K562 (cell line): ENCODE results near the gene SMIM7. TPM values are rescaled to one million over a fixed set of nuclear protein-coding genes. Genes with fewer than 3 reads are reported as not detected.

Experiments
- ATAC-seq: fragments of 200-7000 bp; cut with Tn5 transposase; 3 replicates; pipeline ENCODE4 v1.9.1; 2020; ENCODE audit warnings: moderate library complexity
- BruUV-seq: library from RNA; stranded (reverse); fragments of 400-500 nt; replicated peaks from 2 replicates; lab custom pipeline; 2021; lab: Mats Ljungman, UMichigan
- CTCF ChIA-PET: fragments of 300-600 bp; formaldehyde crosslinking; extraction: SDS; loops from one replicate; lab custom pipeline; 2021; ENCODE audit warnings: low intra/inter-chr PET ratio; lab: Yijun Ruan, JAX
- POLR2A ChIA-PET: fragments of 300-600, 350-650 bp; sonication (Branson Sonifier 250); formaldehyde crosslinking; extraction: SDS; loops from one replicate; lab custom pipeline; 2021; ENCODE audit warnings: antibody characterized with exemption, inconsistent platforms; lab: Yijun Ruan, JAX
- DNase-seq, 4 experiments: peaks; one replicate each; pipeline versions ENCODE4 v3.0.0 to v3.0.0-alpha.2; 2011 to 2018; ENCODE audit warnings: low spot score in 3 of 4, mixed read lengths in 3 of 4; ENCODE audit errors: extremely low read depth in 1 of 4
- FAIRE-seq: peaks from 2 replicates; lab custom pipeline; 2011; peaks lifted over from hg19 to GRCh38; lab: Jason Lieb, UNC
- H2AFZ ChIP-seq: 2 replicates; pipeline ENCODE4 v1.6.0; 2011; ENCODE audit warnings: low read depth, low read length, control low read depth, inconsistent platforms
- H3K27ac ChIP-seq: fragments of 200-600 bp; 3 replicates; pipeline ENCODE4 v1.8.0; 2011; ENCODE audit warnings: low read depth, mild to moderate bottlenecking, control low read depth, inconsistent platforms, low read length, moderate library complexity, mixed read lengths; ENCODE audit errors: extremely low read depth
- H3K27me3 ChIP-seq, 2 experiments: fragments of 300-600 bp in 1 of 2; 2 replicates in 1 of 2; 3 replicates in 1 of 2; pipeline versions ENCODE4 v1.6.0 to v1.8.0; 2011; ENCODE audit warnings: inconsistent platforms in 2 of 2, low read length in 2 of 2, mild to moderate bottlenecking in 1 of 2, mixed read lengths in 1 of 2, moderate library complexity in 1 of 2; ENCODE audit not compliant: control insufficient read depth in 2 of 2, insufficient read depth in 2 of 2
- H3K36me3 ChIP-seq: fragments of 300-600 bp; 3 replicates; pipeline ENCODE4 v1.8.0; 2011; ENCODE audit warnings: mild to moderate bottlenecking, low read length, inconsistent platforms; ENCODE audit not compliant: control insufficient read depth, insufficient read depth
- H3K4me1 ChIP-seq, 2 experiments: fragments of 200-600 bp in 1 of 2; replicated peaks in 1 of 2; 2 replicates in 1 of 2; 3 replicates in 1 of 2; pipeline versions ENCODE4 v1.5.1 to v1.8.0; 2011; ENCODE audit warnings: inconsistent platforms in 2 of 2, low read length in 2 of 2, mild to moderate bottlenecking in 1 of 2, mixed read lengths in 1 of 2, moderate library complexity in 1 of 2; ENCODE audit not compliant: control insufficient read depth in 2 of 2, insufficient read depth in 2 of 2
- H3K4me2 ChIP-seq: 2 replicates; pipeline ENCODE4 v1.6.1; 2011; ENCODE audit warnings: low read length, control low read depth, inconsistent platforms, mixed read lengths; ENCODE audit not compliant: insufficient read depth
- H3K4me3 ChIP-seq: fragments of 200-600 bp; sonication (generic), shearing (Covaris generic); 2 replicates; pipeline ENCODE4 v1.5.1; 2016; ENCODE audit warnings: control low read depth, inconsistent platforms
- H3K79me2 ChIP-seq: fragments of 200-600 bp; 3 replicates; pipeline ENCODE4 v1.8.0; 2011; ENCODE audit warnings: low read length, inconsistent platforms; ENCODE audit not compliant: control insufficient read depth, insufficient read depth
- H3K9ac ChIP-seq, 2 experiments: 2 replicates each; pipeline versions ENCODE4 v1.6.0 to v1.6.1; 2011; ENCODE audit warnings: low read depth in 2 of 2, low read length in 2 of 2, control low read depth in 1 of 2, inconsistent platforms in 1 of 2, mild to moderate bottlenecking in 1 of 2, mixed read lengths in 1 of 2; ENCODE audit not compliant: insufficient read depth in 1 of 2
- H3K9me1 ChIP-seq: one replicate; pipeline ENCODE4 v1.6.0; 2011; ENCODE audit warnings: inconsistent platforms, mild to moderate bottlenecking, low read length, moderate library complexity; ENCODE audit not compliant: control insufficient read depth, insufficient read depth
- H3K9me3 ChIP-seq: replicated peaks from 2 replicates; pipeline ENCODE4 v1.5.1; 2011; ENCODE audit warnings: low read depth, low read length, inconsistent platforms; ENCODE audit not compliant: control insufficient read depth, insufficient read depth
- H4K20me1 ChIP-seq: replicated peaks from 2 replicates; pipeline ENCODE4 v1.6.1; 2011; ENCODE audit warnings: low read length, inconsistent platforms, mixed read lengths; ENCODE audit not compliant: control insufficient read depth, insufficient read depth
- CXXC5 ChIP-seq: fragments of 250-450 bp; sonication (Bioruptor Pico); IDR thresholded peaks from 2 replicates; pipeline ENCODE4 v1.8.0; 2022; ENCODE audit warnings: inconsistent platforms, mild to moderate bottlenecking, moderate library complexity
- KHSRP ChIP-seq: fragments of 450-650 bp; IDR thresholded peaks from 2 replicates; pipeline ENCODE4 v1.6.1; 2017
- MCM2 ChIP-seq: fragments of 450-650 bp; IDR thresholded peaks from 2 replicates; pipeline ENCODE4 v1.6.1; 2017; ENCODE audit warnings: low read depth, mild to moderate bottlenecking
- NFYB ChIP-seq: IDR thresholded peaks from 2 replicates; pipeline ENCODE4 v1.6.1; 2011; ENCODE audit warnings: mild to moderate bottlenecking, moderate library complexity; ENCODE audit not compliant: insufficient read length; ENCODE audit errors: extremely low read depth
- PHF21A ChIP-seq: fragments of 450-650 bp; IDR thresholded peaks from 2 replicates; pipeline ENCODE4 v1.6.1; 2017; ENCODE audit warnings: low read depth, borderline replicate concordance
- SETDB1 ChIP-seq: IDR thresholded peaks from one replicate; pipeline ENCODE4 v1.6.1; 2012; ENCODE audit warnings: low read length, control low read depth, inconsistent platforms
- WGBS: fragments of 100-300 bp; shearing (Covaris generic); methylation state at CpG from one replicate; pipeline ENCODE4 v1.1.6; 2016; ENCODE audit warnings: low coverage, mixed read lengths; ENCODE audit not compliant: insufficient coverage; ENCODE audit errors: missing lambda C conversion rate; 5-methylcytosine and 5-hydroxymethylcytosine counted together
- in situ Hi-C: fragments of 300-500 bp; cut with MboI; formaldehyde crosslinking; loops from 4 replicates; pipeline ENCODE4 v1.15.0; 2018; ENCODE audit warnings: inconsistent platforms, mixed read lengths
- intact Hi-C: fragments of 100-400 bp; cut with micrococcal nuclease; formaldehyde crosslinking; loops from 2 replicates; pipeline ENCODE4 v1.14.2; 2022
- polyA plus RNA-seq, 8 experiments: library from polyadenylated mRNA; depleted of rRNA in 4 of 8; stranded (reverse) in 5 of 8; unstranded in 3 of 8; fragments of >200 nt; fragmentation: Nextera tagmentation in 2 of 8; fragmentation: Illumina TruSeq in 1 of 8; extraction: Ambion mirVana in 2 of 8; extraction: Trizol in 1 of 8; gene quantifications; 2 replicates each; pipeline versions ENCODE4 v1.2.1 to v1.2.3, GENCODE V29; 2011 to 2014; ENCODE audit warnings: inconsistent platforms in 1 of 8, missing spikeins in 1 of 8
- total RNA-seq, 7 experiments: library from RNA; depleted of rRNA in 6 of 7; stranded (reverse); fragments of >200 nt in 6 of 7; fragmentation: Illumina TruSeq in 2 of 7; extraction: Trizol in 2 of 7; gene quantifications; 2 replicates each; pipeline versions ENCODE4 v1.2.1 to v1.2.3, GENCODE V29; 2011 to 2021; ENCODE audit warnings: low replicate concordance in 1 of 7
- TF ChIP-seq, protein P1 (sequence below): fragments of 250-450 bp; sonication (Bioruptor Pico); IDR thresholded peaks from 2 replicates; pipeline ENCODE4 v1.4.0; 2020; ENCODE audit warnings: mild to moderate bottlenecking, moderate library complexity

Gene SMIM7
- total and polyA plus RNA-seq, 9 of the 15 experiments (the other 6 are each of a cell fraction or from before 2014, with no cell fraction given) = 55.3 to 265 (median 107) TPM

DNA sequence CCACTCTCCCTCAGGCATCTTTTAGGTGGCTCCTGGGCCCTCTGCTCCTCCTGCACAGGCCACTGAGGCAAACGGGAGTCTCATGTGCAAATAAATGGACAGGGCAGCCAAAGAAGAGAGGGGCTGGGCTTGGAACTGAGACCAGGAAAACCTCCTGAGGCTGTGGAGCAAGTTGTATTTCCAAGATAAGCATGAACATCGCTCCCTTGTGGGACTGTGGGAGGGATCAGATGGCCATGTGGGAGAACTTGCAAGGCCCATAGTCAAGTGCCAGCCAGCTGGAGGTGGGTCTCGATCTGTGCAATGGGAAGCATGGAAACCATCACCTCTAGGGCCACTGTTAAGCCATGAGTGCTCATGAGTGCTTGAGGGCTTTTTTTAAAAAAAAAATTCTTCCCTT lies 56.9 kb downstream of the SMIM7 start:
- Histone ChIP-seq H4K20me1 (peaks cover 63% of the 10 kb centered on the region), H3K4me2 (no peak overlapping the region), H3K36me3 (peaks cover 22% of the 10 kb centered on the region), H2AFZ (no peak overlapping the region), H3K9me3 (no peaks in the 10 kb centered on the region), H3K27ac (no peak overlapping the region), H3K27me3 (no peaks in the 10 kb centered on the region), H3K9me1 (peaks cover 15% of the 10 kb centered on the region), H3K4me1 (peaks cover 4 to 42% of the 10 kb centered on the region in 2 experiments; a peak in 4 of 5 replicates), H3K4me3 (no peak overlapping the region), H3K79me2 (peaks cover 97% of the 10 kb centered on the region), H3K9ac (peak overlapping the region in 1 of 2 experiments; percentile 37; a peak in 1 of 4 replicates)
- no peak for FAIRE-seq
- intact Hi-C loops = no loop called here
- no peak for DNase-seq
- CTCF ChIA-PET = no interaction called here
- POLR2A ChIA-PET = interaction anchor here (0.8 to 1.7 kb wide), 3 partner anchors 15 to 761 kb away, joined by 3 to 8 read pairs (median 3); no protein-coding TSS in a partner anchor
- in situ Hi-C loops = no loop called here
- TF ChIP-seq PHF21A (no peak), SETDB1 (no peak), CXXC5 (CRISPR knock-in tag) (no peak), KHSRP (no peak), MCM2 (no peak), NFYB (no peak)
- TF ChIP-seq, protein P1, sequence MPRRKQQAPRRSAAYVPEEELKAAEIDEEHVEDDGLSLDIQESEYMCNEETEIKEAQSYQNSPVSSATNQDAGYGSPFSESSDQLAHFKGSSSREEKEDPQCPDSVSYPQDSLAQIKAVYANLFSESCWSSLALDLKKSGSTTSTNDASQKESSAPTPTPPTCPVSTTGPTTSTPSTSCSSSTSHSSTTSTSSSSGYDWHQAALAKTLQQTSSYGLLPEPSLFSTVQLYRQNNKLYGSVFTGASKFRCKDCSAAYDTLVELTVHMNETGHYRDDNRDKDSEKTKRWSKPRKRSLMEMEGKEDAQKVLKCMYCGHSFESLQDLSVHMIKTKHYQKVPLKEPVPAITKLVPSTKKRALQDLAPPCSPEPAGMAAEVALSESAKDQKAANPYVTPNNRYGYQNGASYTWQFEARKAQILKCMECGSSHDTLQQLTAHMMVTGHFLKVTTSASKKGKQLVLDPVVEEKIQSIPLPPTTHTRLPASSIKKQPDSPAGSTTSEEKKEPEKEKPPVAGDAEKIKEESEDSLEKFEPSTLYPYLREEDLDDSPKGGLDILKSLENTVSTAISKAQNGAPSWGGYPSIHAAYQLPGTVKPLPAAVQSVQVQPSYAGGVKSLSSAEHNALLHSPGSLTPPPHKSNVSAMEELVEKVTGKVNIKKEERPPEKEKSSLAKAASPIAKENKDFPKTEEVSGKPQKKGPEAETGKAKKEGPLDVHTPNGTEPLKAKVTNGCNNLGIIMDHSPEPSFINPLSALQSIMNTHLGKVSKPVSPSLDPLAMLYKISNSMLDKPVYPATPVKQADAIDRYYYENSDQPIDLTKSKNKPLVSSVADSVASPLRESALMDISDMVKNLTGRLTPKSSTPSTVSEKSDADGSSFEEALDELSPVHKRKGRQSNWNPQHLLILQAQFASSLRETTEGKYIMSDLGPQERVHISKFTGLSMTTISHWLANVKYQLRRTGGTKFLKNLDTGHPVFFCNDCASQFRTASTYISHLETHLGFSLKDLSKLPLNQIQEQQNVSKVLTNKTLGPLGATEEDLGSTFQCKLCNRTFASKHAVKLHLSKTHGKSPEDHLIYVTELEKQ (CRISPR knock-in tag) = no peak
- WGBS = 49% methylated on average over 2 of the region's 3 CpGs
- no peak for ATAC-seq
- BruUV-seq = no TSS peak
